Umbilical cord (tissue), 2 donors: ENCODE results near the gene IL1RN. TPM values are rescaled to one million over a fixed set of nuclear protein-coding genes. Genes with fewer than 3 reads are reported as not detected.

ENCODE experiments used
- DNase-seq: peaks from one replicate; pipeline ENCODE4 v3.0.0-alpha.2; 2015; ENCODE audit warnings: low spot score
- total RNA-seq: library from RNA; depleted of rRNA; stranded (reverse); fragments of >200 nt; gene quantifications from one replicate; pipeline ENCODE4 v1.2.3, GENCODE V29; 2014; ENCODE audit warnings: low replicate concordance; ENCODE audit not compliant: insufficient read depth

The IL1RN gene
- total RNA-seq, 1 donor from 2014 or later, result 1.2 TPM

GRCh38 chr2:113103277-113103676 lies 24.1 kb upstream of the IL1RN start:
- no peak for DNase-seq

GRCh38 chr2:113104054-113104611 lies 23.3 kb upstream of the IL1RN start:
- no peak for DNase-seq

GRCh38 chr2:113105047-113105785 lies 22.2 kb upstream of the IL1RN start:
- no peak for DNase-seq

- no peak for DNase-seq
These were observed 16.3 kb upstream of the IL1RN start for GRCh38 chr2:113111121-113111520.

GRCh38 chr2:113111823-113112287 lies 15.5 kb upstream of the IL1RN start:
- DNase-seq, result no peak

GRCh38 chr2:113112441-113112840 lies 15.0 kb upstream of the IL1RN start:
- DNase-seq, result no peak

GRCh38 chr2:113112871-113113270 lies 14.5 kb upstream of the IL1RN start:
- no peak for DNase-seq

GRCh38 chr2:113113807-113114206 lies 13.6 kb upstream of the IL1RN start:
- no peak for DNase-seq

- no peak for DNase-seq
These were observed 13.0 kb upstream of the IL1RN start for GRCh38 chr2:113114224-113114945.

- no peak for DNase-seq
These were observed 12.4 kb upstream of the IL1RN start for GRCh38 chr2:113114996-113115395.

GRCh38 chr2:113116100-113116958 lies 11.1 kb upstream of the IL1RN start:
- no peak for DNase-seq

- peak; percentile 42 for DNase-seq
These were observed 9.7 kb upstream of the IL1RN start for GRCh38 chr2:113117541-113118262.

GRCh38 chr2:113118263-113118657 lies 9.1 kb upstream of the IL1RN start:
- no peak for DNase-seq

GRCh38 chr2:113119111-113119510 lies 8.3 kb upstream of the IL1RN start:
- no peak for DNase-seq

- no peak for DNase-seq
These were observed 6.5 kb upstream of the IL1RN start for GRCh38 chr2:113120861-113121260.

- no peak for DNase-seq
These were observed 5.0 kb upstream of the IL1RN start for GRCh38 chr2:113122364-113122763.

GRCh38 chr2:113123726-113124125 lies 3.7 kb upstream of the IL1RN start:
- no peak for DNase-seq

- DNase-seq, result no peak
These were observed 3.0 kb upstream of the IL1RN start for GRCh38 chr2:113124181-113124961.

- no peak for DNase-seq
These were observed 2.2 kb upstream of the IL1RN start for GRCh38 chr2:113124984-113125855.
